Astrocyte (in vitro differentiated cells and primary cell): ENCODE measurements around the gene HTR7.

Experiments used
- EZH2 ChIP-seq: IDR thresholded peaks from 2 replicates; pipeline ENCODE4 v1.6.1; 2012; ENCODE audit warnings: mild to moderate bottlenecking, low read length, inconsistent platforms; ENCODE audit not compliant: insufficient read depth
- TF ChIP-seq, protein P1 (sequence below): IDR thresholded peaks from 2 replicates; pipeline ENCODE4 v1.5.1; 2011; ENCODE audit warnings: low read depth, mild to moderate bottlenecking, inconsistent platforms, low read length, moderate library complexity; ENCODE audit not compliant: insufficient read depth

DNA sequence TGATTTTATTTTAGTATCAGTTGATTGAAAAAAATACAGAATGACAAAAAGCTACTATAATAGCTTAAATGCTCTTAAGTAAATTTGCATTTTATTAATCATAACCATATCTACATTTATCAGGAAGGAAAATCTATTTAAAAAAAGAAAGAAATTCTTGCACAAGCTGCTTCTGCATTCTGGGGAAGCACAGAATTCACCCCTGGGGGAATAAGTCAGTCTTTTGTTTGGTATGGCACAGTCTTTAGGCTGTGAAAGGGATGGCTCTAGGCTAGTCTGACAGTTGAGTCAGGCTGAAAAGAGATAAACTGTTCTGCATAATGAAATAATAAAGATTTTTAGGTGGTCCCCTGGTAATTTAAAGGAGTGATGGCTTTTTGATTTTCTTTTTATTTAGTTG is 37.9 kb downstream of the HTR7 start:
- TF ChIP-seq, protein P1, sequence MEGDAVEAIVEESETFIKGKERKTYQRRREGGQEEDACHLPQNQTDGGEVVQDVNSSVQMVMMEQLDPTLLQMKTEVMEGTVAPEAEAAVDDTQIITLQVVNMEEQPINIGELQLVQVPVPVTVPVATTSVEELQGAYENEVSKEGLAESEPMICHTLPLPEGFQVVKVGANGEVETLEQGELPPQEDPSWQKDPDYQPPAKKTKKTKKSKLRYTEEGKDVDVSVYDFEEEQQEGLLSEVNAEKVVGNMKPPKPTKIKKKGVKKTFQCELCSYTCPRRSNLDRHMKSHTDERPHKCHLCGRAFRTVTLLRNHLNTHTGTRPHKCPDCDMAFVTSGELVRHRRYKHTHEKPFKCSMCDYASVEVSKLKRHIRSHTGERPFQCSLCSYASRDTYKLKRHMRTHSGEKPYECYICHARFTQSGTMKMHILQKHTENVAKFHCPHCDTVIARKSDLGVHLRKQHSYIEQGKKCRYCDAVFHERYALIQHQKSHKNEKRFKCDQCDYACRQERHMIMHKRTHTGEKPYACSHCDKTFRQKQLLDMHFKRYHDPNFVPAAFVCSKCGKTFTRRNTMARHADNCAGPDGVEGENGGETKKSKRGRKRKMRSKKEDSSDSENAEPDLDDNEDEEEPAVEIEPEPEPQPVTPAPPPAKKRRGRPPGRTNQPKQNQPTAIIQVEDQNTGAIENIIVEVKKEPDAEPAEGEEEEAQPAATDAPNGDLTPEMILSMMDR: no peak
- TF ChIP-seq EZH2: no peak
